Embryonic facial prominence (tissue), 1 donor: ENCODE data around the gene STRIP2.
"Not testable (repeated sequence)": the region's sequence is repeated elsewhere in the genome, so short reads cannot be mapped to it uniquely, and the experiment has no call there.

ENCODE experiments used
- DNase-seq: peaks from one replicate; pipeline ENCODE4 v3.0.0-alpha.2; 2016; ENCODE audit errors: extremely low spot score

STRIP2 gene

GRCh38 chr7:129421717-129422250 lies 12.4 kb upstream of the STRIP2 start:
- DNase-seq = no peak

- no peak for DNase-seq
These were observed 11.5 kb upstream of the STRIP2 start for GRCh38 chr7:129422727-129423126.

GRCh38 chr7:129423700-129424410 lies 10.4 kb upstream of the STRIP2 start:
- no peak for DNase-seq

GRCh38 chr7:129426482-129426881 lies 7.8 kb upstream of the STRIP2 start:
- no peak for DNase-seq

- no peak for DNase-seq
These were observed 6.6 kb upstream of the STRIP2 start for GRCh38 chr7:129427526-129428045.

- no peak for DNase-seq
These were observed 2.2 kb upstream of the STRIP2 start for GRCh38 chr7:129431911-129432643.

GRCh38 chr7:129434675-129435318 lies 565 bp downstream of the STRIP2 start:
- DNase-seq = no peak

GRCh38 chr7:129435414-129435829 lies 1.2 kb downstream of the STRIP2 start:
- DNase-seq = no peak

- DNase-seq = no peak
These were observed 2.2 kb downstream of the STRIP2 start for GRCh38 chr7:129436335-129436923.

- no peak for DNase-seq
These were observed 3.0 kb downstream of the STRIP2 start for GRCh38 chr7:129437190-129437589.

- no peak for DNase-seq
These were observed 4.1 kb downstream of the STRIP2 start for GRCh38 chr7:129438281-129438838.

- DNase-seq = no peak
These were observed 4.8 kb downstream of the STRIP2 start for GRCh38 chr7:129438839-129439651.

- no peak for DNase-seq
These were observed 5.9 kb downstream of the STRIP2 start for GRCh38 chr7:129439963-129440625.

- DNase-seq = no peak
These were observed 9.4 kb downstream of the STRIP2 start for GRCh38 chr7:129443612-129444011.

GRCh38 chr7:129444776-129445175 lies 10.5 kb downstream of the STRIP2 start:
- not testable (repeated sequence) for DNase-seq

GRCh38 chr7:129446925-129447324 lies 12.7 kb downstream of the STRIP2 start:
- DNase-seq = not testable (repeated sequence)

- not testable (repeated sequence) for DNase-seq
These were observed 13.2 kb downstream of the STRIP2 start for GRCh38 chr7:129447445-129447844.

- DNase-seq = not testable (repeated sequence)
These were observed 14.4 kb downstream of the STRIP2 start for GRCh38 chr7:129448608-129449007.

- no peak for DNase-seq
These were observed 16.1 kb downstream of the STRIP2 start for GRCh38 chr7:129450295-129450694.

- no peak for DNase-seq
These were observed 18.5 kb downstream of the STRIP2 start for GRCh38 chr7:129452589-129453231.
